ENCODE results near the gene TRUB2.
A peak's percentile ranks its signal among the peaks of the same experiment; 100 is the strongest.

TRUB2 gene

GRCh38 chr9:128276574-128277270, 45.5 kb downstream of the TRUB2 start (continued):
- TF ChIP-seq BACH2 (CRISPR knock-in tag; IDR thresholded peaks at IDR 0.05; ENCODE audit: borderline replicate concordance) (no peak), POU6F1 (CRISPR knock-in tag; IDR thresholded peaks at IDR 0.05; ENCODE audit: borderline replicate concordance, low read depth) (no peak), CSDC2 (CRISPR knock-in tag; IDR thresholded peaks at IDR 0.05) (no peak), GLIS3 (CRISPR knock-in tag; IDR thresholded peaks at IDR 0.05) (no peak), SNAI2 (CRISPR knock-in tag; IDR thresholded peaks at IDR 0.05) (no peak), ARNTL (CRISPR knock-in tag; IDR thresholded peaks at IDR 0.05; ENCODE audit: borderline replicate concordance, low read depth) (no peak), ZFP30 (CRISPR knock-in tag; IDR thresholded peaks at IDR 0.05) (no peak)

- TF ChIP-seq ZNF565 (CRISPR knock-in tag; conservative IDR thresholded peaks at IDR 0.05; ENCODE audit: low read depth) = no peak
- TF ChIP-seq PATZ1 (CRISPR knock-in tag; IDR thresholded peaks at IDR 0.05; ENCODE audit: borderline replicate concordance) = no peak
- TF ChIP-seq ARNTL (CRISPR knock-in tag; IDR thresholded peaks at IDR 0.05; ENCODE audit: borderline replicate concordance, low read depth) = no peak
- no peak for TF ChIP-seq TOX (CRISPR knock-in tag; IDR thresholded peaks at IDR 0.05; ENCODE audit: borderline replicate concordance)
- no peak for TF ChIP-seq PPARA (CRISPR knock-in tag; IDR thresholded peaks at IDR 0.05; ENCODE audit: borderline replicate concordance)
- no peak for TF ChIP-seq ESRRG (CRISPR knock-in tag; IDR thresholded peaks at IDR 0.05)
- TF ChIP-seq ZNF8 (CRISPR knock-in tag; IDR thresholded peaks at IDR 0.05) = no peak
- no peak for TF ChIP-seq CREB5 (CRISPR knock-in tag; IDR thresholded peaks at IDR 0.05; ENCODE audit: low read depth)
- TF ChIP-seq BACH2 (CRISPR knock-in tag; IDR thresholded peaks at IDR 0.05; ENCODE audit: borderline replicate concordance) = no peak
- TF ChIP-seq RARB (CRISPR knock-in tag; IDR thresholded peaks at IDR 0.05) = no peak
- TF ChIP-seq CSDC2 (CRISPR knock-in tag; IDR thresholded peaks at IDR 0.05) = no peak
- no peak for TF ChIP-seq ZFP30 (CRISPR knock-in tag; IDR thresholded peaks at IDR 0.05)
- TF ChIP-seq ISL1 (CRISPR knock-in tag; IDR thresholded peaks at IDR 0.05) = no peak
- no peak for TF ChIP-seq OSR1 (CRISPR knock-in tag; IDR thresholded peaks at IDR 0.05)
- no peak for TF ChIP-seq TSHZ2 (CRISPR knock-in tag; IDR thresholded peaks at IDR 0.05)
- ATAC-seq = peak; percentile 96
These were observed 46.2 kb downstream of the TRUB2 start, which contains the start of gene SWI5 for GRCh38 chr9:128276008-128276573. TSS of gene SWI5 (plus strand) at chr9:128276276.

- peak; percentile 77 for ATAC-seq
- TF ChIP-seq POU6F1 (CRISPR knock-in tag; IDR thresholded peaks at IDR 0.05; ENCODE audit: borderline replicate concordance, low read depth) = no peak
- no peak for TF ChIP-seq TOX (CRISPR knock-in tag; IDR thresholded peaks at IDR 0.05; ENCODE audit: borderline replicate concordance)
- TF ChIP-seq ZFP30 (CRISPR knock-in tag; IDR thresholded peaks at IDR 0.05) = no peak
- TF ChIP-seq CSRNP3 (CRISPR knock-in tag; IDR thresholded peaks at IDR 0.05) = no peak
- TF ChIP-seq SNAI2 (CRISPR knock-in tag; IDR thresholded peaks at IDR 0.05) = no peak
- TF ChIP-seq ESRRG (CRISPR knock-in tag; IDR thresholded peaks at IDR 0.05) = no peak
- TF ChIP-seq ZNF70 (CRISPR knock-in tag; IDR thresholded peaks at IDR 0.05) = no peak
- TF ChIP-seq GLIS3 (CRISPR knock-in tag; IDR thresholded peaks at IDR 0.05) = no peak
- TF ChIP-seq PPARA (CRISPR knock-in tag; IDR thresholded peaks at IDR 0.05; ENCODE audit: borderline replicate concordance) = no peak
- TF ChIP-seq ZNF8 (CRISPR knock-in tag; IDR thresholded peaks at IDR 0.05) = no peak
- TF ChIP-seq PATZ1 (CRISPR knock-in tag; IDR thresholded peaks at IDR 0.05; ENCODE audit: borderline replicate concordance) = no peak
- TF ChIP-seq ZC3H10 (CRISPR knock-in tag; IDR thresholded peaks at IDR 0.05) = no peak
- TF ChIP-seq BACH2 (CRISPR knock-in tag; IDR thresholded peaks at IDR 0.05; ENCODE audit: borderline replicate concordance) = no peak
These were observed 46.8 kb downstream of the TRUB2 start, which contains the start of gene GOLGA2 for GRCh38 chr9:128275198-128276007. TSS of gene GOLGA2 (minus strand) at chr9:128276007. CDS start at chr9:128275976, 31 bp downstream.

All from SK-N-SH treated with all-trans-retinoic acid at 6 μM for 48 hours (cell line).